Islet precursor cell (in vitro differentiated cells): ENCODE data around the gene GNB5.
"Not testable (repeated sequence)": the region's sequence is repeated elsewhere in the genome, so short reads cannot be mapped to it uniquely, and the experiment has no call there.

ENCODE experiments used
- DNase-seq: peaks from one replicate; pipeline ENCODE4 v3.0.0-alpha.2; 2018

The GNB5 gene

DNA sequence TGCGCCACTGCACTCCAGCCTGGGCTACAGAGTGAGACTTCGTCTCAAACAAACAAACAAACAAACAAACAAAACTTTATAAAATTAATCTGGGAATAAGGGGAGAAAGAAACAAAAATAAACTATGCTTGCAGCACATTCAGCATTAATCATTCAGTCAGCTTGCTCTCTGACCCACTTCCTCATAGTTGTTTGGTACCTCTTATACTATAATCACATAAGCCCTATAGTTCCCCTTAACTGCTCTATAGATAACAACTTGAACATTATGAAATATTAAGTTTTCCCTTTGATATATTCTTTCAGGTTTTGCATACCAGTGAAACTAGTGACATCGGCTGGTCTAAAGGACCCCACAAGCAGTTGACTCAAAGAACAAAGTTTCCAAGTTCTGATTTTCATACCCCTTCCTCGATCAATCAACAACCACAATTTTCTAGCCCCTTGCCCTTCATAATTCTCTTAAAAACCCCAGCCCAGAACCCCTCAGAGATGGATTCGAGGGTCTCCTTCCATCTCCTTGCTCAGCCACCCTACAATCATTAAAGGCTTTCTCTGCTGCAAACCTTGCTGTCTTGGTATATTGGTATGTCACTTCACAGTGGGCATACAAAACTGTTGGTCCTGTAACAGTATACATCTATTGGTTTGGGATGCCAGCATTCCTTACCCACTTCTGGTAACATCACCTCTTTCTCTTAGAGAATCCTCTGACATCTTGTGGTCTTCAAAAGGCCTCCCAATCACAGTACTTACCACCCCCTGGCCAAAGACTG lies 105.0 kb downstream of the GNB5 start:
- no peak for DNase-seq

DNA sequence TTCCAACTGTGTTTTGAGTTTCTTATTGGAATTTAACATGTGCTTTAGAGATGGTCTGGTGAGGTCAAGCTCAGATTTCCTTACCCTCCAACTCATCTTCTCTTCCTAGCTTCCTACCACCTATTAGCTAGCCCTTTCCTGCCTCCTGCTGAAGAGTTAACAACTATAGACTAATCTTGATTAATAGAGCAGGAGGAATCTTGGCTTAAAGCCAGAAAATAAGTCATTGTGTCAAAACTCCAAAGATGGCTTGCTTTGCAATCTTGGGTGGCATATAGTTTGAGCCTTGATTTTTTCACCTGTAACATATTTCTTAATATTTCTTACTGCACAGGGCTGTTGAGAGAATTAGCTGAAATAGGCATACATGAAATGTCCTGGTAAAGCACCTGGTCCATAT lies 105.9 kb downstream of the GNB5 start:
- DNase-seq = no peak

DNA sequence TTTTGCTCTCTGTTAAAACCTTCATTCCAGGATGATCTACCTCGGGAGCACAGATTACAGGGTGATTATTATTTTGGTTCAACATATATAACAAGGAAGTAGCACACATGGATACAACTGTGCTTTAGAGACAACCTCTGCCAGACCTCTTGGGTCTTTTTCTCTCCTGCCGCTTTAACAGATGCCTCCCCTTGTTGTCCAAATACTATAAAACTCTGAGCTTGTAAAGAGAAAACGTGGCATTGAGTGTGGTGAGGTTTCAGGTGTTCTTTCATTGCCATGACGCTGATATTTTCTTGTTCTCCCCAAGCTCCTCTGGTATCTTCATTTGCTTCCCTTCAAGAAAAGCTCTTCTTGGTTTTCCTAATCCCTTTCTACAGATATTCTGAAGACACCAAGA lies 107.6 kb downstream of the GNB5 start:
- DNase-seq = no peak

DNA sequence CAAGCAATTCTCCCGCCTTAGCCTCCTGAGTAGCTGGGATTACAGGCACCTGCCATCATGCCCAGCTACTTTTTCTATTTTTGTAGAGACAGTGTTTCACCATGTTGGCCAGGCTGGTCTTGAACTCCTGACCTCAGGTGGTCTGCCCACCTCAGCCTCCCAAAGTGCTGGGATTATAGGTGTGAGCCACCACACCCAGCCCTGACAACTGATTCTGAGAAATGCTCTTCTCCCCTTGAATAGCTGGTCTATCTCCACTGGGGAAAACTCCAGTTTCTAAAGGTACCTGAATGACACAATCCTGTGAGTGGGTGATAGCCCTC lies 108.2 kb downstream of the GNB5 start:
- DNase-seq = not testable (repeated sequence)

DNA sequence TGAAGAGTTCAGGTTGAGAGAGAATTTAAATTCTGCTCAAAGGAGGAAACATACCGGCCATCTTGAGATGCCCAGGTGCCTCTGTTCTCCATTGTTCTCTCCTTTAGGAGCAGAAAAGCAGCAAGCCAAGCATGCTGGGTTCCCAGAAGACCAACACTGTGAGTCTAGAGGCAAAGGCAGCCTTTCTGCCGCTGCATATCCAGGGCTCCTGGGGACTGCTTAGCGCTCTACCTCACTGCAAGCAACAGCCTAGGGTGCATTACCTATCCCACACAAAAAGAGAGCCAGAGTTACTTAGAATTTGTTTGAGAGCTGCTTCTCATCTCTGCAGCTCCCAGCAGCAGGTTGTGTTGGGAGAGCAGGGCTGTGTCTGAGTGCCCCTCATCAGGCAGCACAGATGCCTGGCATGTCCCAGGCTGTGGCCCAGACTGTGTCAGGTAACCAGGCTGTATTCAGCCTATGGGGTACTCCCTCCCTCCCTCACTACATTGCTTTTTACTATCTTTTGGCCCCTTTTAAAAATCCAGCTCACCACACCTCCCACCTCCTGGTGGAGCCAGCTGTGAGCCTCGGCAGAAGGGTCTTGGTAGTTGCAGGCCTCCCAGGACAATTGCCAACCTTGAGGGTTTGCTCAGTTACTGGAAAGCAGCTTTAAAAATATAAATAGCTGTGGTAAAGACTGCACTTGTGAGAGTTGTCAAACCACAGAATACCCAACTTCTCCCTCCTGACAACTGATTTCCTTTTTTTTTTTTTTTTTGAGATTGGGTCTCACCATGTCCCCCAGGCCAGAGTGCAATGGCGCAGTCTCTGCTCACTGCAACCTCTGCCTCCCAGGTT lies 108.8 kb downstream of the GNB5 start:
- no peak for DNase-seq

DNA sequence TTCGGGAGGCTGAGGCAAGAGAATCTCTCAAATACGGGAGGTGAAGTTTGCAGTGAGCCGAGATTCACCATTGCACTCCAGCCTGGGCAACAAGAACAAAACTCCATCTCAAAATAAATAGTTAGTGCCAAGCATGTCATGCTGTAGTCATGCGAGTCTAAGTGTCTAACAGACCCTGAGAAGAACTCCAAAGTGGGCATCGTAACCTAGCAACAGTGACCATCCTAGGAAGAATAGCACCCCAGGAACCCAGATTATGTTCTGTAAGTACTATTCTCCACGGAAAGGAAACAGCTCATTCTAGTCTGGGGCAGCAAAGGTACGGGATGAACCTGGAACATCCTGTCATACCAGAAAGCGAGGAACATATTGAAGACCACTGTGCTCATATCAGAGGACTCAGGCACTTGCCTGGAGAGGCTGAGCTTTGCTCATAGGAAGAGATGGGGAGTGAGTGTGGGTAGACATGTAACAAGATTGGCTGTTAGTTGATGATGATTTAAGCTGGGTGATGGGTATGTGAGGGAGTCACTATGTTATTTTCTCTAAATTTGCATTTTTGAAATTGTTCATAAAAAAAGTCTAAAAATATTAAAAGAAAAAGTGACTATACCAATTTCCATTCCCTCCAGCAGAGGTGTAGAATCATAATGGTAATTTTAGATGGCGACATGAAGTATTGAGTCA lies 110.3 kb downstream of the GNB5 start:
- DNase-seq = no peak

DNA sequence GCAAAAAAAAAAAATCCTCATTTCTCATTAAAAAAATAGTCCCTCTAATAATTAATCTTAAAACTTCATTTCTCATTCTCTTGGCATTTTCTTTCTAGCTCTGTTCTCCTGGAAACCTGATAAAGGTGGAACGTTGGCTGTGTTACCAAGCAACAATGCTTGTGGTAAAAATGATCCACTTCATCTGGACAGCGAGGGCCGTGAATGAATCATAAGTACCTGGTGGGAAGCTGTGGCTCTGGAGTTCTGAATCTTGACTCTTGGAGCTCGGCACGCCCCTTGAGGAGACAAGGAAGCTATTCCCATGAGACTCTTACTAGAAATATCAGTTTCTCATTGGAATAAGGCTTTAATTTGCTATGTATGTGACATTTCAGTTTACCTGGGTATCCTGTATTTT lies 111.2 kb downstream of the GNB5 start:
- no peak for DNase-seq

DNA sequence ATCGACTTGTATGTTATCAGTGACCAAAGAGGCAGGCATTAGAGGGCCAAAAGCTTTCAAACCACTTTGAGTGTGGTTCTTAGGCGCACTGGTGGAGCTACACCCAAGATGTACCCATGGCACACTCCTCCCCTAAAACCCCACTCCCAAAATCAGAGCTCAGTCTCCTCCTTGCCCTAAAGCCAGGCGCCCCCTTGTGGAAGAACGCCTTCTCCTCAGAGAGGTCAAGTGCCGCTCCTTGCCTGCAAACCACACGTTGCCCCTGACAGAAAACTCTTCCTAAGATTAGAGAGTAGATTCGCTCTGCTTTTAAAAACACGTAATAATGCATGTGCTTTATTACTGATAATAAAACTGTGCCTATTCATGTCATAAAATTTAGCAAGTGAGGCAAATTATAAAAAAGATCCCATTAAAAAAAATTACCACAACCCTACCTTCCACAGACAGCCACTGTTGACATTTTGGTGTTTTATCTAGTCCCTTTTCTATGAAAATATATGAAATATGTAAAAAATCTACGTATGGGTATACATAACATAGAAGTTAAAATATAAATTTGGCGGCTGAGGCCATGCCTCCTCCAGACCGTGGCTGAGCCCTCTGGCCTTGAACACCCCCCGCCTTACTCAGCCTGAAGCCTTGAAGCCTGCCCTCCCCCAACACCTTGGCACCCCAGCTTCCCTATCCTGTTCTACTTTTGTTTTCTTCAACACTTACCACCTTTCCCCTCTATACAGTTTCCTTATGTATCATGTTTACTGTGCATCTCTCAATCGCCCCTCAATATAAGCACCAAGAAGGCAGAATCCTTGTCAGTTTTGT lies 112.1 kb downstream of the GNB5 start:
- DNase-seq = peak; percentile 85

DNA sequence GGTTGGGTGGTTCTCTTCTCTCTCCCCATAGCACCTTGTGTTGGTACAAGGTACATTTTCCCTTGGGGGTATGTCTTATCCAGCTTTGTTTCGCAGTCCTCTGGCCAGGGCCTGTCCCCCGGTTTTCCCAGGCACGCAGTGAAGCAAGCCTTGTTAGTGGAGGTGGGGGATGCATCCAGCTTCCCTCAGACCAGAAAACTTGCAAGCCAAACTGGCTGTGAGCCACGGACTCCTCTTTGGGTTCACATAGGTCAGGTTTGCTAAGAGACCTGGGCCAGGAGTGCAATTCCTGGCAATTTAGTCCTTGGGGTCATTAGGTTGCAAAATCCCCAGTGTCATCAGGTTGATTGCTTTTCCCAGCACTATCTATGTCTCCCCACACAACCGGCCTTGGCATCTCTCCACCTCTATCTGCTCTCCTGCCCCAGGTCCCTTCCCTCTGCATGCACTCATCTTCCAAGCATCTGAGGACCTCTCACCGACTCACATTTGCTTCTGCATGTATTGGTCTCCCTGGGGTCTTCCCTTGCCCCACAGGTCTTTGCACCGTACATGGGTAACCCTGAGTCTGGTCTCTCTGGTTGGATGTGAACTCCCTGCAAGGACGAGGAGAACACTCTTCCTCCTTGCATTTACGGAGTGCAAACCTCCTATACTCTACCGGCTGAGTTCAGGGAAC lies 112.9 kb downstream of the GNB5 start:
- DNase-seq = no peak

DNA sequence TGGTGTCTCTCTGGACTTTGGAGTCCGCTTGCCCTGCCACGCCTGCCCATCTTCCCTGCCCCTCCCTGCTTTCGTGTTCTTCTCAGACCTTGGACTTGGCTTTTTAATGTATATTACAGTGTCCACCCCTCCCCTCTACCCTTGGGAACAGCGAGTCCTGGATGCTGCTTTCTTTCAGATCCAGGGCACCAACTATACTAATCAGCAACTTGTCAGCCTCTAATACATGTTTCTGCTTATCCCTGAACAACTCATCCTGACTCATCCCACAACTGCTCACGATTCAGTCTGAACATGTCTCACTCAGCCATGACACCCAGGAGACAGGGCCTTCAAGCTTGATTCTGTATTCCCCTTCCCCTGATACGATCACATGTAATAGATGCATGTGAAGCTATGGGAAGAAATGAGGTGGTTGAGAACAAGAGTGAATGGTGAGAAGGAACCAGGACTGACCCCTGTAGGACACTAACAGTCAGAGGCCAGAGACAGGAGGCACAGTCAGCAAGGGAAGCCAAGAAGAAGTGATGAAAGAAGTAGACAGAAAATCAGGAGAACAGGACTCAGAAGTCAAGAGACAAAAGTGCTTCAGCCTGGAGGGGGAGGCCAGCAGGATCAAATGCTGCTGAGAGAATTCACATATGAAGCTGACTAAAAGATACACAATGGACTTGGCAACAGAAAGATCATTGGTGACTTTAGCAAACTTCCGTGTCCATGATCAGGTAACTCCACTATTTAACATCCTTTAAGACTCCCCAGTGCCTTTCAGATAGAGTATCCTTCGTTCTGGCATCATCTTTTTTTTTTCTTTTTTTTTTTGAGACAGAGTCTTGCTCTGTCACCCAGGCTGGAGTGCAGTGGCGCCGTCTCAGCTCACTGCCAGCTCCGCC lies 114.1 kb downstream of the GNB5 start:
- DNase-seq = peak; percentile 69

DNA sequence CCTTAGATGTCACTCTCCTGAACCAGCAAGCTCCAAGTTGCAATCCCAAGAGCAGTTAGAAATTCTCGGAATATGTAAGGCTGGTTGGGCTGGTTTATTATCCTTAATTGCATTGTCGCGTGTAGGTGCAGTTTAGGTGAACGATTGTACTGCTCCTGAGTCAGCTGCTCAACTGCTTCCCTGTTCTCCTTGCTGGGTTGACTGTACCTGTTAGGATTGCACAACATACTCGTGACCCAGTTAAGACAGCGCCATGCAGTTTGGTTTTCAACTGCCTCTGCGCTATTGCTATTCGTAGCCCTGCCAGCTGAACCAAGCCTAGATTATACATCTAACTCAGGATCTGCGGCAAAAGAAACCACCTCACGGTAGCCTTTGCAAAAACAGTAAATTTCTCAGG lies 119.6 kb downstream of the GNB5 start:
- DNase-seq = peak; percentile 63

DNA sequence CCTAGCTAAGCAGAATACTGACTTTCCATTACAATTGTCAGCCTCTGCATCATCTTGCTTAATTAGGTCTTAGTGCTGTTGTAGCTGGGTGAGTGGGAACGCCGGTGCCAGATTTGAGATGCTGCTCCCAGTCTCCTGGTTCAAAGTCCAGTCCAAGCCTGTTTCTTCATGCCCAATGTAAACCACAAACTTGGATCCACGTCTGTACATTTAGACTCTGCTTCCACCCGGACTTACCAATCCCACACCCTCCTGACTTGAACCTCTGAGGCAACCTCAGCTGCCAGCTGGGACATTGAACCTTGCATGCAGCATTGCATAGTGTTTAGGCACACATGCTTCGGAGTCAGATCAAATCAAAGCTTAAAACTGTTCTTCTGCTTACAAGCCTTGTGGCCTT lies 121.6 kb downstream of the GNB5 start:
- DNase-seq = no peak

DNA sequence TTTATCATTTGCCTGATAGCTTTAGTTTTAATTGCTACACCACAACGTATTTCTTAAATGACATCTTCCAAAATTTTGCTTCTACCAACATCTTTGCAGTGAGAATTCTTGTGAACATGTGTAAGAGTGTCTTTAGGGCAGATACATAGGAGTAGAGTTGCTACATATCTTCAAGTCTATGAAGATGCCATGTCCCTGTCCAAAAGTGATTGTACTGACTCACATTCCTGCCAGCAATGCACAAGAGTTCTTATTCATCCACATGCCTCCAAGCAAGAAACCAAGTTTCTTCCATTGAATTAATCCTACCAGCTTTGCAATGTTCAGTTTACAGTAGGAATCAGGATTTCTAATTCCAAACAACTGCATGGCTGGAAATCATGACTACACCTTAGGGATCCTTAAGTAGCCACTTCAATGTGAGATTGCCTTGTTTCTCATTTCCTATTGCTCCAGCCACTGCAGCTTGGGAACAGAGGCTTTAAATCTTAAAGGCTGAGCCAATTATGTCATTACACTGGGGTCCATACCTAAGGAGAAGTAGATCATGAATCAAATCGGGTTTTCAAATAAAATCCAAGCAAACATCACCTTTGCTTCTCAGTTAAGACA lies 123.1 kb downstream of the GNB5 start:
- no peak for DNase-seq

DNA sequence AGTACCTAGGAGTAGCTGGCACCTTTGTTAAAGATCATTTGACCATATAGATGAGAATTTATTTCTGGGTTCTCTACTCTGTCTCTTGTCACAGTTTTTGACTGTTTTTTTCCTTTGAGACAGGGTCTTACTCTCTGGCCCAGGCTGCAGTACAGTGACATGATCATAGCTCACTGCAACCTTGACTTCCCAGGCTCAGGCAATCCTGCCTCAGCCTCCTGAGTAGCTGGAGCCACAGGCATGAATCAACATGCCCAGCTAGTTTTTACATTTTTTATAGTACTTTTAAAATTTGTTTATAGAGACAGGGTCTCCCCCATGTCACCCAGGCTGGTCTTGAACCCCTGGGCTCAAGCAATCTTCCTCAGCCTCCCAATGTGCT lies 123.7 kb downstream of the GNB5 start:
- DNase-seq = no peak

DNA sequence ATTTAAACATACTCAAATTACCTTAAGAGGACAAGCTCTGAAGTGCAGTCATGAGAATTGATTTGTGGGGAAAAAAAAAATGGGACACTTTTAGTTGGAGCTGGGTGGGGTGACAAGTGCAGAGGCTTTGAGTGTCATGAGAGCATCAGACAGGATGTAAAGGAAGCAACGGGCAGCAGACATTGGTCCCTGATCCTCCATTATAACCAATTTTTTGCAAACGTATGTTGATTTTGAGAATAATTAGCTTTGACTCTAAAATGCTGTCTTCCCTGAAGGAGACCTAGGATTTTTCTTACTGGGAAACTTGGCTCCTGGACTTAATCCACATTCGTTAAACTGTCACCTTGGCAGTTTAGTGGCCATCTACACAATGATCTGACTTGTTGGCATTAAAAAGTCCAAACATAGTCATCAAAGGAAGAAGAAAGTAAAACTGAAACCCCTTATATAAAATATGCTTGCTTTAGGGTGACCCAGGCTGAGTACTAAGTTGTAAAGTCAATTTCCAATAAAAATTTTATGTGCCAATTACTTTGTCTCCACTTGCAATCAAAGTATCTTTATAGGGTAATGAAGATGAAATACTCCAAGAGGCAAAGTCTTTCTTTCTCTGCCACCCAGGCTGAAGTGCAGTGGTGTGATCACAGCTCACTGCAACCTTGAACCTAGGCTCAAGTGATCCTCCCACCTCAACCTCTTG lies 124.2 kb downstream of the GNB5 start:
- no peak for DNase-seq
